HepG2 (cell line): ENCODE data around the gene RTN4RL2. TPM values are rescaled to one million over a fixed set of nuclear protein-coding genes. Genes with fewer than 3 reads are reported as not detected.

Source experiments
- ARID5B ChIP-seq: IDR thresholded peaks from 2 replicates; pipeline ENCODE4 v1.4.0; 2020; ENCODE audit warnings: mild to moderate bottlenecking, missing genetic modification reagents
- ATF4 ChIP-seq, 2 experiments: fragments of 450-650 bp in 1 of 2; sonication (generic) in 1 of 2; formaldehyde crosslinking; IDR thresholded peaks; 2 replicates each; pipeline versions ENCODE4 v1.5.0 to v1.8.0; 2020 to 2022; ENCODE audit warnings: mild to moderate bottlenecking in 1 of 2, missing genetic modification reagents in 1 of 2
- MATR3 ChIP-seq: sonication (generic); formaldehyde crosslinking; IDR thresholded peaks from 2 replicates; pipeline ENCODE4 v1.4.0; 2020; ENCODE audit warnings: missing genetic modification reagents
- MXD4 ChIP-seq: IDR thresholded peaks from 2 replicates; pipeline ENCODE4 v1.6.1; 2016; ENCODE audit warnings: mild to moderate bottlenecking, missing biosample characterization, missing genetic modification reagents
- NR2F2 ChIP-seq: IDR thresholded peaks from 2 replicates; pipeline ENCODE4 v1.6.1; 2012; ENCODE audit warnings: low read depth, inconsistent platforms, borderline replicate concordance
- NRL ChIP-seq: sonication (generic); formaldehyde crosslinking; IDR thresholded peaks from 2 replicates; pipeline ENCODE4 v1.5.0; 2020; ENCODE audit warnings: missing genetic modification reagents, mild to moderate bottlenecking, moderate library complexity, borderline replicate concordance
- POLR2G ChIP-seq: fragments of 200-400 bp; formaldehyde crosslinking; IDR thresholded peaks from 2 replicates; pipeline ENCODE4 v1.6.1; 2018; ENCODE audit warnings: mild to moderate bottlenecking, low read depth, low read length, moderate library complexity
- ZBTB34 ChIP-seq: sonication (generic); formaldehyde crosslinking; IDR thresholded peaks from 2 replicates; pipeline ENCODE4 v1.8.0; 2022; ENCODE audit warnings: mild to moderate bottlenecking, missing genetic modification reagents
- ZFYVE20 ChIP-seq: sonication (generic); formaldehyde crosslinking; IDR thresholded peaks from 2 replicates; pipeline ENCODE4 v1.8.0; 2023; ENCODE audit warnings: low read depth, mild to moderate bottlenecking, moderate library complexity, missing genetic modification reagents, borderline replicate concordance
- ZNF343 ChIP-seq: sonication (generic); formaldehyde crosslinking; IDR thresholded peaks from 2 replicates; pipeline ENCODE4 v1.4.0; 2020; ENCODE audit warnings: mild to moderate bottlenecking, missing genetic modification reagents
- ZNF547 ChIP-seq: sonication (generic); formaldehyde crosslinking; IDR thresholded peaks from 2 replicates; pipeline ENCODE4 v1.5.1; 2020; ENCODE audit warnings: mild to moderate bottlenecking, missing genetic modification reagents
- ZNF788 ChIP-seq: sonication (generic); formaldehyde crosslinking; IDR thresholded peaks from 2 replicates; pipeline ENCODE4 v1.5.0; 2020; ENCODE audit warnings: mild to moderate bottlenecking, missing genetic modification reagents, borderline replicate concordance
- ZNF878 ChIP-seq: sonication (generic); formaldehyde crosslinking; IDR thresholded peaks from 2 replicates; pipeline ENCODE4 v1.8.1; 2023; ENCODE audit warnings: mild to moderate bottlenecking, missing genetic modification reagents, moderate library complexity
- ZSCAN5A ChIP-seq: sonication (generic); formaldehyde crosslinking; IDR thresholded peaks from 2 replicates; pipeline ENCODE4 v1.8.0; 2022; ENCODE audit warnings: mild to moderate bottlenecking, missing genetic modification reagents, borderline replicate concordance
- ZSCAN9 ChIP-seq: IDR thresholded peaks from 2 replicates; pipeline ENCODE4 v1.6.1; 2016; ENCODE audit warnings: borderline replicate concordance
- polyA plus RNA-seq, 8 experiments: library from polyadenylated mRNA; depleted of rRNA in 3 of 8; stranded (reverse) in 7 of 8; unstranded in 1 of 8; fragments of >200 nt; fragmentation: Illumina TruSeq in 4 of 8; extraction: Trizol in 4 of 8; gene quantifications; 2 replicates each; pipeline versions ENCODE4 v1.2.1 to v1.2.3, GENCODE V29; 2011 to 2016; ENCODE audit warnings: low read depth in 4 of 8, missing spikeins in 1 of 8, mixed read lengths in 1 of 8; ENCODE audit not compliant: insufficient read depth in 1 of 8
- total RNA-seq, 5 experiments: library from RNA; depleted of rRNA; stranded (reverse); fragments of >200 nt; fragmentation: Illumina TruSeq; extraction: Trizol; gene quantifications; 2 replicates each; pipeline ENCODE4 v1.2.3, GENCODE V29; 2016; ENCODE audit warnings: low read depth in 1 of 5
- TF ChIP-seq, protein P1 (sequence below): sonication (generic); formaldehyde crosslinking; IDR thresholded peaks from 2 replicates; pipeline ENCODE4 v1.4.0; 2020; ENCODE audit warnings: missing genetic modification reagents, low read depth, mild to moderate bottlenecking, borderline replicate concordance
- TF ChIP-seq, protein P2 (sequence below): sonication (generic); formaldehyde crosslinking; IDR thresholded peaks from 2 replicates; pipeline ENCODE4 v1.4.0; 2020; ENCODE audit warnings: mild to moderate bottlenecking, missing genetic modification reagents
- TF ChIP-seq, protein P3 (sequence below): IDR thresholded peaks from 2 replicates; pipeline ENCODE4 v1.6.1; 2016

RTN4RL2 gene
- total and polyA plus RNA-seq, 2 of the 13 experiments (the other 11 are each of a cell fraction or from before 2014, with no cell fraction given), result 1.3 to 4.3 TPM

GRCh38 chr11:57491371-57492061 is 31.2 kb downstream of the RTN4RL2 start (continued):
- TF ChIP-seq ZSCAN5A (CRISPR knock-in tag) (no peak), ZBTB34 (CRISPR knock-in tag) (no peak), ZNF547 (CRISPR knock-in tag) (no peak), NRL (no peak), POLR2G (no peak), MATR3 (no peak), ZSCAN9 (CRISPR knock-in tag) (no peak), ZNF878 (CRISPR knock-in tag) (no peak), ZNF788 (CRISPR knock-in tag) (no peak), NR2F2 (no peak), MXD4 (CRISPR knock-in tag) (no peak), ZFYVE20 (CRISPR knock-in tag) (no peak), ZNF343 (CRISPR knock-in tag) (no peak), ATF4 (CRISPR knock-in tag; IDR thresholded peaks at IDR 0.05) (peak in 1 of 2 experiments; percentile 35; a peak in 1 of 4 replicates), ARID5B (CRISPR knock-in tag) (no peak)
- TF ChIP-seq, protein P1, sequence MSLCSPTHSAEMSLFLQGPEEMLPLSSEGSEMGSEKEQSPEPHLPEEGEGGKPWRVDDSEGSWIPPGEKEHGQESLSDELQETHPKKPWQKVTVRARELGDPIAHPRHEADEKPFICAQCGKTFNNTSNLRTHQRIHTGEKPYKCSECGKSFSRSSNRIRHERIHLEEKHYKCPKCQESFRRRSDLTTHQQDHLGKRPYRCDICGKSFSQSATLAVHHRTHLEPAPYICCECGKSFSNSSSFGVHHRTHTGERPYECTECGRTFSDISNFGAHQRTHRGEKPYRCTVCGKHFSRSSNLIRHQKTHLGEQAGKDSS, result no peak
- TF ChIP-seq, protein P2, sequence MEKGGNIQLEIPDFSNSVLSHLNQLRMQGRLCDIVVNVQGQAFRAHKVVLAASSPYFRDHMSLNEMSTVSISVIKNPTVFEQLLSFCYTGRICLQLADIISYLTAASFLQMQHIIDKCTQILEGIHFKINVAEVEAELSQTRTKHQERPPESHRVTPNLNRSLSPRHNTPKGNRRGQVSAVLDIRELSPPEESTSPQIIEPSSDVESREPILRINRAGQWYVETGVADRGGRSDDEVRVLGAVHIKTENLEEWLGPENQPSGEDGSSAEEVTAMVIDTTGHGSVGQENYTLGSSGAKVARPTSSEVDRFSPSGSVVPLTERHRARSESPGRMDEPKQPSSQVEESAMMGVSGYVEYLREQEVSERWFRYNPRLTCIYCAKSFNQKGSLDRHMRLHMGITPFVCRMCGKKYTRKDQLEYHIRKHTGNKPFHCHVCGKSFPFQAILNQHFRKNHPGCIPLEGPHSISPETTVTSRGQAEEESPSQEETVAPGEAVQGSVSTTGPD, result no peak
- TF ChIP-seq, protein P3, sequence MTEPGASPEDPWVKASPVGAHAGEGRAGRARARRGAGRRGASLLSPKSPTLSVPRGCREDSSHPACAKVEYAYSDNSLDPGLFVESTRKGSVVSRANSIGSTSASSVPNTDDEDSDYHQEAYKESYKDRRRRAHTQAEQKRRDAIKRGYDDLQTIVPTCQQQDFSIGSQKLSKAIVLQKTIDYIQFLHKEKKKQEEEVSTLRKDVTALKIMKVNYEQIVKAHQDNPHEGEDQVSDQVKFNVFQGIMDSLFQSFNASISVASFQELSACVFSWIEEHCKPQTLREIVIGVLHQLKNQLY (CRISPR knock-in tag), result no peak
